Natural killer cell (primary cell): ENCODE results near the gene ANP32D. TPM values are rescaled to one million over a fixed set of nuclear protein-coding genes. Genes with fewer than 3 reads are reported as not detected.
"Not testable (repeated sequence)": the region's sequence is repeated elsewhere in the genome, so short reads cannot be mapped to it uniquely, and the experiment has no call there.

ENCODE experiments used
- ATAC-seq, 3 donors: fragments of 150-1000 bp in 2 of 3; fragments of 200-7000 bp in 1 of 3; cut with Tn5 transposase; 1 replicate in 1 of 3; 2 replicates in 2 of 3; pipeline ENCODE4 v1.10.0; 2021; ENCODE audit warnings: mild to moderate bottlenecking in 2 of 3, moderate library complexity in 2 of 3
- DNase-seq, 2 donors: peaks; one replicate each; pipeline versions ENCODE4 v3.0.0 to v3.0.0-alpha.2; 2013 to 2021; ENCODE audit warnings: mixed read lengths in 1 of 2
- H3K27ac ChIP-seq: one replicate; pipeline ENCODE4 v1.5.1; 2013; ENCODE audit warnings: mild to moderate bottlenecking, low read length
- H3K27me3 ChIP-seq: one replicate; pipeline ENCODE4 v1.6.1; 2013; ENCODE audit warnings: low read length; ENCODE audit not compliant: control insufficient read depth, insufficient read depth
- H3K36me3 ChIP-seq: one replicate; pipeline ENCODE4 v1.6.1; 2013; ENCODE audit warnings: low read length; ENCODE audit not compliant: control insufficient read depth, insufficient read depth
- H3K4me1 ChIP-seq: one replicate; pipeline ENCODE4 v1.6.1; 2013; ENCODE audit warnings: low read length; ENCODE audit not compliant: control insufficient read depth, insufficient read depth
- H3K4me3 ChIP-seq: one replicate; pipeline ENCODE4 v1.5.1; 2013; ENCODE audit warnings: low read length
- H3K9me3 ChIP-seq: one replicate; pipeline ENCODE4 v1.6.1; 2013; ENCODE audit warnings: low read length; ENCODE audit not compliant: control insufficient read depth, insufficient read depth
- H3K27ac Mint-ChIP-seq, 2 donors: one replicate each; pipeline ENCODE4 v1.8.0; 2022; ENCODE audit warnings: mild to moderate bottlenecking in 2 of 2, mixed read lengths in 2 of 2, moderate library complexity in 1 of 2
- H3K27me3 Mint-ChIP-seq, 2 donors: one replicate each; pipeline ENCODE4 v1.8.0; 2022; ENCODE audit warnings: low read depth in 2 of 2, mixed read lengths in 2 of 2
- H3K36me3 Mint-ChIP-seq: one replicate; pipeline ENCODE4 v1.8.0; 2022; ENCODE audit warnings: mixed read lengths
- H3K4me1 Mint-ChIP-seq, 2 donors: one replicate each; pipeline ENCODE4 v1.8.0; 2022; ENCODE audit warnings: mixed read lengths in 2 of 2
- H3K4me3 Mint-ChIP-seq: one replicate; pipeline ENCODE4 v1.8.0; 2022; ENCODE audit warnings: mild to moderate bottlenecking, moderate library complexity, mixed read lengths
- H3K9me3 Mint-ChIP-seq, 2 donors: one replicate each; pipeline ENCODE4 v1.8.0; 2022; ENCODE audit warnings: mixed read lengths in 2 of 2
- WGBS: methylation state at CpG from one replicate; pipeline ENCODE4 v1.1.7; 2013; ENCODE audit warnings: missing lambda C conversion rate; ENCODE audit not compliant: insufficient coverage; 5-methylcytosine and 5-hydroxymethylcytosine counted together
- intact Hi-C: fragments of 100-400 bp; cut with micrococcal nuclease; formaldehyde crosslinking; loops from one replicate; pipeline ENCODE4 v1.14.2; 2022
- total RNA-seq, 4 donors: library from RNA; stranded (reverse); fragments of 120-200 nt in 1 of 4; gene quantifications; one replicate each; pipeline versions ENCODE4 v1.2.3 to v1.2.4, GENCODE V29; 2013 to 2022
- TF ChIP-seq, protein P1 (sequence below): fragments of 200-600 bp; IDR thresholded peaks from one replicate; pipeline ENCODE4 v1.8.0; 2022; ENCODE audit warnings: antibody characterized with exemption

ANP32D gene
- total RNA-seq, 3 donors from 2014 or later (not counting 1 experiment from before 2014, with no cell fraction given): not detected

DNA sequence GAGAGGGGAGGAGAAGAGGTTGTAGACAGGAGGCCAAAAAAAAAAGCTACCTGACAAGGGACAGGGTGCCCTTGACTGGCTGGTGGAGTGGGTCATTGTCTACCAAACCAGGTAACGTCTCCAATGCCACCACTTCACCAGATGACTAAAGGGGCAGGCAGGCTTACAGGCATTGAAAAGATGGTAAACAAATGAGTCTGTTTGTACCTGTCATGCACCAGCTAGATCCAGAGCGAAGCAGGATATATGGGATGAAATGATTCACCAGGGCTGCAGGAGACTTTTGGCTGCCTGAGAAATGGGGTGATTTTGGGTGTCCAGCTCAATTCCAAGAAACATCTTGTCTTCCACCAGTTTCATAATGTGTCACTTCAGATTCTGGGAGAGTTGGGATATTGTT is 13.9 kb downstream of the ANP32D start:
- intact Hi-C loops: no loop called here
- Mint-ChIP-seq H3K36me3 (no peaks in the 10 kb centered on the region), H3K27ac (no peak overlapping the region), H3K27me3 (peaks cover 11 to 31% of the 10 kb centered on the region in 2 donors), H3K4me3 (no peak overlapping the region), H3K9me3 (no peaks in the 10 kb centered on the region), H3K4me1 (no peaks in the 10 kb centered on the region)
- Histone ChIP-seq H3K27me3 (no peaks in the 10 kb centered on the region), H3K4me3 (no peak overlapping the region), H3K36me3 (no peaks in the 10 kb centered on the region), H3K27ac (no peak overlapping the region), H3K9me3 (no peaks in the 10 kb centered on the region), H3K4me1 (no peaks in the 10 kb centered on the region)
- DNase-seq (no peak), ATAC-seq (no peak)
- WGBS: 81% methylated on average over 2 of the region's 2 CpGs
- TF ChIP-seq, protein P1, sequence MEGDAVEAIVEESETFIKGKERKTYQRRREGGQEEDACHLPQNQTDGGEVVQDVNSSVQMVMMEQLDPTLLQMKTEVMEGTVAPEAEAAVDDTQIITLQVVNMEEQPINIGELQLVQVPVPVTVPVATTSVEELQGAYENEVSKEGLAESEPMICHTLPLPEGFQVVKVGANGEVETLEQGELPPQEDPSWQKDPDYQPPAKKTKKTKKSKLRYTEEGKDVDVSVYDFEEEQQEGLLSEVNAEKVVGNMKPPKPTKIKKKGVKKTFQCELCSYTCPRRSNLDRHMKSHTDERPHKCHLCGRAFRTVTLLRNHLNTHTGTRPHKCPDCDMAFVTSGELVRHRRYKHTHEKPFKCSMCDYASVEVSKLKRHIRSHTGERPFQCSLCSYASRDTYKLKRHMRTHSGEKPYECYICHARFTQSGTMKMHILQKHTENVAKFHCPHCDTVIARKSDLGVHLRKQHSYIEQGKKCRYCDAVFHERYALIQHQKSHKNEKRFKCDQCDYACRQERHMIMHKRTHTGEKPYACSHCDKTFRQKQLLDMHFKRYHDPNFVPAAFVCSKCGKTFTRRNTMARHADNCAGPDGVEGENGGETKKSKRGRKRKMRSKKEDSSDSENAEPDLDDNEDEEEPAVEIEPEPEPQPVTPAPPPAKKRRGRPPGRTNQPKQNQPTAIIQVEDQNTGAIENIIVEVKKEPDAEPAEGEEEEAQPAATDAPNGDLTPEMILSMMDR: no peak

DNA sequence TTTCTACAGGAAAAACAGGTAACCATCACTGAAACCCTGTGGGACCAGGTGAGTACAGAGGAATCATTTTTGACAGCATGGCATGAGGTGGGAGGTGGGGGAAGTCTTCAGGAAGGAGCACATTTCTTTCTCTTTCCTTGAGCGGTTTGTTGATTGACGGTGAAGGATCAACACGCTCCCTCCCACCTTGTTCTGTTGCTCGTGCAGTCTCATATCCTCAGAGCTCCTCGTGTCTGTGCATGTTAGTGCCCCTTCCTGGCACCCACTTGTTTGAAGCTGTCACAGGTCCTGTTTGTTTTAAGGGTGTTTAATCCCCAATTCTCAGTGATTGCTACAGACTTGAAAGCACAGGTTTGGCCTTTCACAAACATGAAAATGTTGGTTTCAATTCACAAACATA is 14.3 kb downstream of the ANP32D start:
- no peak overlapping the region for H3K4me3 ChIP-seq
- H3K4me1 ChIP-seq: no peaks in the 10 kb centered on the region
- peaks cover 11 to 31% of the 10 kb centered on the region in 2 donors for H3K27me3 Mint-ChIP-seq
- no peaks in the 10 kb centered on the region for H3K4me1 Mint-ChIP-seq
- no peaks in the 10 kb centered on the region for H3K9me3 ChIP-seq
- intact Hi-C loops: no loop called here
- DNase-seq (no peak), ATAC-seq (no peak)
- no peak overlapping the region for H3K27ac Mint-ChIP-seq
- no peaks in the 10 kb centered on the region for H3K9me3 Mint-ChIP-seq
- WGBS: 75% methylated on average over 5 of the region's 5 CpGs
- H3K36me3 ChIP-seq: no peaks in the 10 kb centered on the region
- no peaks in the 10 kb centered on the region for H3K36me3 Mint-ChIP-seq
- no peaks in the 10 kb centered on the region for H3K27me3 ChIP-seq
- H3K27ac ChIP-seq: no peak overlapping the region
- TF ChIP-seq, protein P1: no peak
- no peak overlapping the region for H3K4me3 Mint-ChIP-seq

DNA sequence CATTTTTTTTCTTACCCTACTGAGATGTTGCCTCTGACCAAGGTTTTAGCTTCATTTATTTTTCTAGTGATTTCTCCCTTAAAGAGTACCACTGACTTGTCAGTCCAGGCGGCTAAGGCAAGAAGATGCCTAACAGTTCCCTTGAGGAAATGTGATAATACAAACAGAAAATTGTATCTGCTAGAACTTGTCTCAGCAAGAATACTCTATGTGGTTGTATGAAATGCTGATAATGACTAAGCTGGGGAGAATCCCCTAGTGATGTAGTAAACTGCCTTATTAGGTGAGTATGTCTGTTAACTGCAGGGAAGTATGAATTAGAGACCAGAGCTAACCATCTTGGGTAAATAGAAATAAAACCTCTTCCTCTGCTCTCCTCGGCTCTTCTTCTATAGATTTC is 16.7 kb downstream of the ANP32D start:
- Mint-ChIP-seq H3K36me3 (no peaks in the 10 kb centered on the region), H3K27ac (no peak overlapping the region), H3K27me3 (peaks cover 10 to 22% of the 10 kb centered on the region in 2 donors), H3K4me1 (no peaks in the 10 kb centered on the region), H3K4me3 (no peak overlapping the region), H3K9me3 (no peaks in the 10 kb centered on the region)
- no peak overlapping the region for H3K27ac ChIP-seq
- no peaks in the 10 kb centered on the region for H3K9me3 ChIP-seq
- WGBS: 94% methylated on average over 2 of the region's 2 CpGs
- H3K4me3 ChIP-seq: no peak overlapping the region
- intact Hi-C loops: no loop called here
- DNase-seq: no peak
- TF ChIP-seq, protein P1: no peak
- no peak for ATAC-seq
- H3K4me1 ChIP-seq: no peaks in the 10 kb centered on the region
- H3K36me3 ChIP-seq: no peaks in the 10 kb centered on the region
- no peaks in the 10 kb centered on the region for H3K27me3 ChIP-seq

DNA sequence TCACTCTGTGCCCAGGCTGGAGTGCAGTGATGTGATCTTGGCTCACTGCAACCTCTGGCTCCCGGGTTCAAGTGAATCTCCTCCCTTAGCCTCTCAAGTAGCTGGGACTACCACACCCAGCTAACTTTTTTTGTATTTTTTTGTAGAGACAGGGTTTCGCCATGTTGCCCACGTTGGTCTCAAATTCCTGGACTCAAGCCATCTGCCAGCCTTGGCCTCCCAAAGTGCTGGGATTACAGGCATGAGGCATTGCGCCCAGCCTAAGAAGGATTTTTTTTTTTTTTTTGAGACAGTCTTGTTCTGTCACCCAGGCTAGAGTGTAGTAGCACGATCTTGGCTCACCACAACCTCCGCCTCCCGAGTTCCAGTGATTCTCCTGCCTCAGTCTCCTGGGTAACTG is 17.1 kb downstream of the ANP32D start:
- H3K4me1 ChIP-seq, intact Hi-C loops, H3K4me3 Mint-ChIP-seq, H3K9me3 Mint-ChIP-seq, H3K36me3 ChIP-seq, H3K27me3 ChIP-seq, H3K4me1 Mint-ChIP-seq, H3K27ac ChIP-seq, DNase-seq, H3K27ac Mint-ChIP-seq, H3K9me3 ChIP-seq, H3K4me3 ChIP-seq, ATAC-seq, H3K36me3 Mint-ChIP-seq: not testable (repeated sequence)
- WGBS: 79% methylated on average over 7 of the region's 7 CpGs
- H3K27me3 Mint-ChIP-seq: peaks cover 10 to 22% of the 10 kb centered on the region in 2 donors

DNA sequence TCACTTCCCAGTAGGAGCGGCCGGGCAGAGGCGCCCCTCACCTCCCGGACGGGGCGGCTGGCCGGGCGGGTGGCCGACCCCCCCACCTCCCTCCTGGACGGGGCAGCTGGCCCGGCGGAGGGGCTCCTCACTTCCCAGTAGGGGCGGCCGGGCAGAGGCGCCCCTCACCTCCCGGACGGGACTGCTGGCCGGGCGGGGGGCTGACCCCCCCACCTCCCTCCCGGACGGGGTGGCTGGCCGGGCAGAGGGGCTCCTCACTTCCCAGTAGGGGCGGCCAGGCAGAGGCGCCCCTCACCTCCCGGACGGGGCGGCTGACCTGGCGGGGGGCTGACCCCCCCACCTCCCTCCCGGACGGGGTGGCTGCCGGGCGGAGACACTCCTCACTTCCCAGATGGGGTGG is 27.9 kb downstream of the ANP32D start:
- H3K9me3 ChIP-seq, DNase-seq, H3K4me3 Mint-ChIP-seq, ATAC-seq, H3K4me1 Mint-ChIP-seq, H3K4me1 ChIP-seq, H3K27ac ChIP-seq, H3K9me3 Mint-ChIP-seq, H3K27ac Mint-ChIP-seq, intact Hi-C loops, H3K4me3 ChIP-seq, H3K36me3 ChIP-seq, H3K27me3 ChIP-seq, H3K36me3 Mint-ChIP-seq: not testable (repeated sequence)
- H3K27me3 Mint-ChIP-seq: peaks cover 9 to 25% of the 10 kb centered on the region in 2 donors
- 98% methylated on average over 21 of the region's 32 CpGs for WGBS

DNA sequence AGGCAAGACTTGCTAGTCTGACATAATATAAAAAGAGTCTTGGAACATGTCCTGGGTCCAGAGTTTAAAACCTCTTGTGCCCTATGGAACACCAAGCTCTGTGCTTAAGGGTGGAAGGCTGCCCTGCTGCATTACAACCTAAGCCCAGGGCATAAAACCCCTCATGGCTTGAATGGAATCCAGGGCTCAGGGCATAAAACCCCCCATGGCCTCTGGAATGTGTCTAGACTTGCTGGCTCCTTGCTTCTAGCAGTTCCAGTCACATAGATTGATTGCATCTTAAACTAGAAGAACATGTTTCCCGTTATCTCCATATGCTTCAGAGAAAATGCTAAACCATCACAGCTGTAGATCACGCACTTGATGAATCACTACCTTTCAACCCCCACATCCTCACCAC is 34.5 kb downstream of the ANP32D start:
- ATAC-seq, H3K4me1 ChIP-seq: not testable (repeated sequence)
- peaks cover 29 to 71% of the 10 kb centered on the region in 2 donors for H3K27me3 Mint-ChIP-seq

More for the DNA sequence above, 34.5 kb downstream of the ANP32D start:
- DNase-seq, H3K27ac ChIP-seq, H3K4me3 Mint-ChIP-seq, H3K36me3 Mint-ChIP-seq, H3K4me1 Mint-ChIP-seq, H3K27me3 ChIP-seq, H3K9me3 ChIP-seq, H3K9me3 Mint-ChIP-seq, H3K4me3 ChIP-seq, H3K36me3 ChIP-seq, H3K27ac Mint-ChIP-seq, intact Hi-C loops: not testable (repeated sequence)
- 83% methylated on average over 2 of the region's 2 CpGs for WGBS
